Measurements from ENCODE around the gene SIX3.

DNA sequence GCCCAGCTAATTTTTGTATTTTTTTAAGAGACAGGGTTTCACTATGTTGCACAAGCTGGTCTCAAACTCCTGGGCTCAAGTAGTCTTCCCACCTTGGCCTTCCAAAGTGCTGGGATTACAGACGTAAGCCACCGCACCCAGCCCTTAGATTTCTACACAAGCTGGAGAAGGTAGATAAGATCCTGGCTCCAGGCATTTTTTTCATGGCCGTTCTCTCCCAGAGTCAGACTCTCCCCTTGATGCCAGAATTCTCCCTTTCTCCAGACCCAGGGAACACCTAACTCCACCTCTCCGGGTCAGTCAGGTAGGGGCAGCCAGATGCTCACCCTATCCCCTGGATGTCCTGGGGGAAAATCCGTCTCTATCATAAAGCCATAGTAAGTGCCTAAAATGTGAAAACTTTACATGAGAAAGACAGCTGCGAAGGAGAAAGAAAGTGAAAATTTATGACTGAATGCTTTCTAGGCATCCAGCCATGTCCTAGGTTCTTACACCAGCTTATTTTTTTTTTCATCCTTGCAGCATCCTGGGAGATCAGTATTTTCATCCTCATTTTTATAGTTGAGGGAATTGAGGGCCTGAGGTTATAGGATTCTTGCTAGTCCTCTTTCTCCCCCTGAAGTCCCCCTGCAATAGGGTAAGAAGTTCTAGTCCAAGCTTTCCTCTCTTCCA, 16.3 kb downstream of the SIX3 start:
- TF ChIP-seq, protein P1, sequence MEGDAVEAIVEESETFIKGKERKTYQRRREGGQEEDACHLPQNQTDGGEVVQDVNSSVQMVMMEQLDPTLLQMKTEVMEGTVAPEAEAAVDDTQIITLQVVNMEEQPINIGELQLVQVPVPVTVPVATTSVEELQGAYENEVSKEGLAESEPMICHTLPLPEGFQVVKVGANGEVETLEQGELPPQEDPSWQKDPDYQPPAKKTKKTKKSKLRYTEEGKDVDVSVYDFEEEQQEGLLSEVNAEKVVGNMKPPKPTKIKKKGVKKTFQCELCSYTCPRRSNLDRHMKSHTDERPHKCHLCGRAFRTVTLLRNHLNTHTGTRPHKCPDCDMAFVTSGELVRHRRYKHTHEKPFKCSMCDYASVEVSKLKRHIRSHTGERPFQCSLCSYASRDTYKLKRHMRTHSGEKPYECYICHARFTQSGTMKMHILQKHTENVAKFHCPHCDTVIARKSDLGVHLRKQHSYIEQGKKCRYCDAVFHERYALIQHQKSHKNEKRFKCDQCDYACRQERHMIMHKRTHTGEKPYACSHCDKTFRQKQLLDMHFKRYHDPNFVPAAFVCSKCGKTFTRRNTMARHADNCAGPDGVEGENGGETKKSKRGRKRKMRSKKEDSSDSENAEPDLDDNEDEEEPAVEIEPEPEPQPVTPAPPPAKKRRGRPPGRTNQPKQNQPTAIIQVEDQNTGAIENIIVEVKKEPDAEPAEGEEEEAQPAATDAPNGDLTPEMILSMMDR (conservative IDR thresholded peaks at IDR 0.05; ENCODE audit: low read depth in 2 of 2), result no peak
- TF ChIP-seq EZH2 (IDR thresholded peaks at IDR 0.05; ENCODE audit: low read depth, unreplicated experiment) (no peak), POLR2AphosphoS5 (IDR thresholded peaks at IDR 0.05; ENCODE audit: low read depth) (no peak), ETS1 (IDR thresholded peaks at IDR 0.05) (no peak), CREB1 (CRISPR knock-in tag; IDR thresholded peaks at IDR 0.05; ENCODE audit: low read depth) (no peak), EZH2phosphoT487 (IDR thresholded peaks at IDR 0.05; ENCODE audit: unreplicated experiment) (no peak), ZNF114 (CRISPR knock-in tag; IDR thresholded peaks at IDR 0.05) (no peak)

Measured in GM23338 (cell line).